Measurements from ENCODE around the gene BTK.

BTK gene

DNA sequence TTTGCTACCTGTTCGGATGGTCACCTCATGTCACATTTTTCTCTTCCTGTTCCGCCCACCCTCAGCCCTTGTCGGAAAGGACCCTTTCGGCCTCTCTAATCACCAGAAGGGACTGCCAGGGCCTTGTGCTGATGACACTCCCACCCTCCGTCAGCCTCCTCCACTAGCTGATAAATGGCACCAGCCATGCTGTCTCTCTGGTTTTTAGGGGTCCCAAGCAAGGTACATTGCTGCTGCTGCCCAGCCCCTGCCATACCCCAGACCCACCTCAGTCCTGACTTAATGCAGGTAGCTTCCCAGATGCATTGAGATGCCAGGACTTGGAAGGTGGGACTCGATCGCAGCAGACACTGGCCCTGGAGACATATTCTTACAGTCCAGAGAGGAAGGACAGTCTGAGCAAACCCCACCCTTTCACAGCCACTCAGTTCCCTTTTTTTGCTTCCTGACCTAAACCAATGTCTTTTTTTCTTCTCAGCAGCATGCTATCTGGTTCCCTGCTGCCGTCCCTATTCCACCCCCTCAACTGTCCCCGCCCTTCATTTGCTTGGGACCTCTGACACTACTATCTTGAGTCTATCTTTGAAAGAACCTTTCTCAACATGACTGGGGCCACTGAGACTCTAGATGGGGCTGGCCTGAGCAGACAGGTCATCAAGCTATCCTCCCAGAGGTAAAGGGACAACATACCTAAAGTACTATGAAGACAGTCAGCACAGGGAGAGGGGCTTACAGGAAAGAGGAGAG lies at the start of gene BTK:
TSS of gene BTK (minus strand) at position 397 of the 747 bp plus-strand sequence. CDS start 10,907 bp downstream, outside the sequence.
- DNase-seq = no peak

DNA sequence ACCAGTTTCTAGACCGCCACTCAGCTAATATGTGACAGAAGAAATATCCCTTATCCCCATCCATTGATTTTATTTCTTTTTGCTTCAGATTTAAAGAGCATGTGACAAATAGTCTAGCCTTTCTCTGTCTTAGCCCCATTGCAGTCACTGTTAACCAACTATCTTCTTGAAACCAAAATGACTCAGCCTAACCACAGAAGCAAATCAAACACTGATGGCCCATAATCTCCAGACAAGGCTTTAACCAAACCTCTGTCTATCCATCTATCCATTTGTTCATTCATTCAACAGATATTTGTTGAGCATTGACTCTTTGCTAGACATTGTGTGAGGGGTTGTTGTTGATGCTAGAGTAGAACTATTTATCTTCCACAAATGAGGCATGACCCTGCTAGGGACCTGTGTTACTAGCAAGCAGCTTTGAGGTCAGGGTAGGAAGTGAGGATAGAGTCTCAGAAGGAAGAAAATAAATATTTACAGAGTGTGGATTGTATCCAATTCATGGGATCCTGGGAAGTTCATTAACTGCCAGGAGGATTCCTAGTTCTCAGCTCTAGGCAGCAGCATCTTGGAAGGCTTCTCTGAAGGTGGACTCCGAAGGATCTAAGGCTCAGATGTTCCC lies 44.6 kb upstream of the BTK start:
- peak; percentile 17 for DNase-seq

DNA sequence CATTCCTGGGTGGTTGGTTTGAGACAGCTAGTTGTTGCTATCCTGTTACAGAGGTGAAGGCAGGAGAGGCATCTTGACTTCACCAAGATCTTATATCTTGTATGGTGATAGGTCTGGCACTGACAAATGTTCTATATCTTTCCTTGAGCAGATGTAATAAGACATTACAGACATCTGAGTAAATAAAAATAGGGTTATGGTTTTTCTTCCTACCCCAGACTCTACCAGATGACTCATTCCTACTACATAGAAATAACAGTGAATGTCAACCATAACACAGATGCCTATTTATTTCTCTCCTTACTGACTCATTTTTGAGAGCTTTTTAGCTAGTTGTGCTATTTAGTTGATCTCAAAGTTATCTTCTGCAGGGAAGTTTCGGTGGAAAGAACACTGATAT lies 43.9 kb upstream of the BTK start:
- peak; percentile 5 for DNase-seq

DNA sequence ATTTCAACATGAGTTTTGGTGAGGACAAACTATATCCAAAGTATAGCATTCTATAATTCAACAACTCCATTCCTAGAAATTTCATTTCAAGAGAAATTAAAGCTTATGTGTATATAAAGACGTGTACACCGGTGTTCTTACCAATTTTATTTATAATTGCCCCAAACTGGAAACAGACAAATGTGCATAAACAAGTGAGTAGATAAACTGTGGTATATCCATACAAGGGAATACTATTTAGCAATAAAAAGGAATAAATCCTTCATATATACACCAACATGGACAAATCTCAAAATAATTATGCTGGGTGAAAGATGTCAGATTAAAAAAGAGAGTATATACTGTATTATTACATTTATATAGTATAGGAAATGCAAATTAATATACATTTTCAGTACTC lies 42.0 kb upstream of the BTK start:
- DNase-seq = no peak

DNA sequence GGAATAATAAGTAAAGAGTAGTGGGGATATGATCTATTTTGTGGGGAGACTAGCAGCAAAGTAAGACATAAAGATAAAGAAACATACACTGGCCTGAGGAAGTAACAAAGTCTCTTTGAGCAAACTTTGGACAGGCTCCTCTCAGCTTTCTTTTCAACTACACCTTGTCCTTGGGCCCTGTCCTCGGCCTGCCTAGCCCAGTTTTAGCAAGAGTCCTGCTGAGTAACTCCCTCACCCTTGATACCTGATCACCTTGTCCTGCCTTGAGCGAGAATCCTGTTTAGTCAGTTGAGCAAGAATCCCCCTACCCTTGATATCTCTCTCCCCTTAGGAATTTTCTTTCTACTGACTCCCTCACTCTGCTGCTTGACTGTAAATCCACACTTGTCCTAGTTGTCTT lies 33.5 kb upstream of the BTK start:
- DNase-seq = no peak

DNA sequence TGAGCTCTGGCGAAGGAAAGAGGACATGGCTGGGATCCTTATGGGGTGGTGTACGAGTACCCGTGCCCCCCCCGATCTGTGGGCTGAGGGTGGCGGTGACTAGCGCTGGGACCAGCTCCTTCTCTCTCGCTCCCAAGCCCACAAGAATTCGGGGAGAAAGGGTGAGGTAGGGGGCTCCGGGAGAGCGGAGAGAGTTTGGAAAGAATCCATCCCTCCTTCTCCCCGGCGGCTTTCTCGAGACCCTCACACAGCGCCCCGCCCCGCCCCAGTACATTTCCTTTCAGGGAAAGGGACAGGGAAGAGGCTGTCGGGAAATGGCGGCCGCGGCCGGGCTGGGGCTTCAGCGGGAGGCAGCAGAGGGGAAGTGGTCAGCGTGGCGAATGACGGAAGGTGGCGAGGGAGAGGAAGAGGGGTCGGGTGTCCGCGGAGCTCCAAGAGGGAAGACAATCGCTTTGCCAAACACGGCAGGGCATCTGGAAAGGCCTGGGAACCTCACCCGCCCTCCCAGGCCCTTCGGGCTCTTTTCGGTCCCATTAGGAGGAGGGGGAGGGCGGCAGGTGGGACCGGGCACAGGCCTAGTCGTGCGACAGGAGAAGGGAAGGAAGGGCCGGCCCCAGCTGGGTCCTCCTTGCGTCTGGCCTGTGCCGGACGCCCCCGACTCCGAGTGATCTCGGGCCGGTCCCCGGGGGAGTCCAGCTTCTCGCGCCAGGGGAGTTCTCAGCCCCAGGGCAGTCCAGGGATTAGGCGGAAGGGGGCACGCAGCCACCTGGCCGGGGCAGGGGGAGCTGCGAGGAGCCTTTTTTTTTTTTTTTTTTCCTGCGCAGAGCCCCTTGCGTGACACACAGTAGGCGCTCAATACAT lies 32.2 kb upstream of the BTK start:
- no peak for DNase-seq

DNA sequence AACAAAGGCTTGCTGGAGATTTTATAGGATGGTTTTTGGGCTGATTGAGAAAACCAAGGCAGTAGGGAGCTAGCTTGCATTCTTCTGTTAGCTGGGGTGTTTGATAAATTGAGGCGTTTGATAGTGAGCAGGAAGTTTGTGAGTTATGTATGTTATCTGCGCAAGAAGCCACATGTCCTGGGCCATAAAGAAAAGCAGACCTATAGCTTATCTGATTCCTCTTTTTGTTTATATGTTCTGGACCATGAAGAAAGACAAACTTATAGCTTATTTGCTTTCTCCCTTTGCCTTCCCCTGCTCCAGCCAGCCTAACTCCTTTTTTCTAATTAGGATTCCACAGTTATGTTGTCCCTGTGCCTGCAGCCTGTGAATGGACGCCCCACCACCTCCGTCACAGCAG lies 31.2 kb upstream of the BTK start:
- DNase-seq = no peak

DNA sequence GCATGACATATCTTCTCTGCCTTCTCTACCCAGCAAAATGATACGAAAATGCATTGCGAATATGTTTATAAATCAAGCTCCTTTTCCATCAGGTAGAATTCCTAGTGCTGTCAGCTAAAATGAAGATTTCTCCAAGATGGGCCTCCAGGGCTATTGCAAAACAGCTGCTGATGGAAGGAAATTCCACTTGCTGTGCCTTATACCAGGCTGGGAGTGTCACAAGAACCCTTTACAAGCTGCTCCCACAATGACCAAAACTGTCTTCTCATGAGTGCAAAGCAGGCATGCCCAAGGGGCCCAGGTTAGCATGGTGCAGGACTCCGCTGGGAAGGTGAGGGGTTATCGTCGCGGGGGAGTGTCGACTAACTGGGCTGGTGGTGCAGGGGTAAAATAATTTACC lies 30.7 kb upstream of the BTK start:
- no peak for DNase-seq

DNA sequence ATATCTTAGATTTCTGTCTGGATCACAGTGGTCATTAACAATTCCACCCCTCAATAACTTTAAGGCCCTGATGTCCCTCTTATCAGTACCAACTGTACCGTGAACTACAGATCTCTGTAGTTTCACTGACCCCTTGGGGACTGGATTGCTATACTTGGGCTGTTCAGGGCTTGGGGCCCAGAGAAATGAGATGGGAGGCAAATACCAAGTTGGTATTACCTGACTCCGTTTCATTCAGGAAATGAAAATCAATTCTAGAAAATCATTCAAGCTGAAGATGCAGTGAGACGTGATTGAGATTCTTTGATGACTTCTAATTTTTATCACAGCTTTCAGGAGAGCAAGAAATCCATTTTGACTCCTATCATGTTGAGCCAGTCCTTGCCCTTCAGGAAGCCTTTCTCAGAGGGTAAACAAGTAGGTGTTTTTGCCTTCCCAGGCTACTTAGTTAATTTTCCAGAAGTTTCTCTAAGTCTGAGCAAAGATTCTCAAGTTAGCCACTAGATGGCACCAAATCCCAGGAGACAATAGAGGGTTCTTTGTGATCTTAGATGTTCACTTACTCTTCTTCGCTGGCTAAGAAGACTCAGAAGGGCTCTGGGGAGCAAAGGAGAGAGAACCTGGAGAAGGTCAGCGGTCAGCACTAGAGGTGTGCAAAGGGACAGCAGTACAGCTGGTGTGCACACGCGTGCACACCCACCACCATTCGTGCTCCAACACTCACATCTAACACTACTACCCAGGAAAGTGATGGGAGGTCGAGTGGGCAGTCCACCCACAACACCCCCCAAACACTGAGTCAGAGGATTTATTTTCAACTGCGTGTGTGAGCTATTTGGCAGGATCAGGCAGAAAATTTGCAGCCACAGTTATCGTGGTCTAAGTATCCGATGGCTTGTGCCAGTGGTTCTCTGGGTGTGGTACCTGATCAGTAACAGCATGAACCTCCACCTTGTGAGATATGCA lies 29.5 kb upstream of the BTK start:
- DNase-seq = peak; percentile 52

DNA sequence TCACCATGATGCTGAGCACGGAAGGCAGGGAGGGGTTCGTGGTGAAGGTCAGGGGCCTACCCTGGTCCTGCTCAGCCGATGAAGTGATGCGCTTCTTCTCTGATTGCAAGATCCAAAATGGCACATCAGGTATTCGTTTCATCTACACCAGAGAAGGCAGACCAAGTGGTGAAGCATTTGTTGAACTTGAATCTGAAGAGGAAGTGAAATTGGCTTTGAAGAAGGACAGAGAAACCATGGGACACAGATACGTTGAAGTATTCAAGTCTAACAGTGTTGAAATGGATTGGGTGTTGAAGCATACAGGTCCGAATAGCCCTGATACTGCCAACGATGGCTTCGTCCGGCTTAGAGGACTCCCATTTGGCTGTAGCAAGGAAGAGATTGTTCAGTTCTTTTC lies 26.0 kb upstream of the BTK start:
- no peak for DNase-seq

DNA sequence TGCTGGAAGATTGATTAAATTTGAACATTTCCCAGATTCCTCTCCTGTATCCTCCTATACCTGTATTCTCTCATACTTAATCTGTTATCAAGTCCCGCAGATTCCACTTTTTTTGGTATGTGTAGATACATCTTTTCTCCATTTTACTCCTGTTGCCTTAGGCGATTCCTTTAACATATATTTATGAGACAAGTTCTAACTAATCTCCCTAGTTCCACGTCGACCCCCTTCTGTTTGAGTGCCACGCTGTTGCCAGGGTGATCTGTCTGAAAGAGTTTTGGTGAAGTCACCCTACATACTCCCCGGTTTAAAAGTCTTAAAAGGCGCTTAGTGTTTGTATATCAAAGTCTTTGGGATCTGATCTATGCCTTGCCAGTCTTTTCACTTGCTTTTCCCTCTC lies 24.5 kb upstream of the BTK start:
- no peak for DNase-seq

DNA sequence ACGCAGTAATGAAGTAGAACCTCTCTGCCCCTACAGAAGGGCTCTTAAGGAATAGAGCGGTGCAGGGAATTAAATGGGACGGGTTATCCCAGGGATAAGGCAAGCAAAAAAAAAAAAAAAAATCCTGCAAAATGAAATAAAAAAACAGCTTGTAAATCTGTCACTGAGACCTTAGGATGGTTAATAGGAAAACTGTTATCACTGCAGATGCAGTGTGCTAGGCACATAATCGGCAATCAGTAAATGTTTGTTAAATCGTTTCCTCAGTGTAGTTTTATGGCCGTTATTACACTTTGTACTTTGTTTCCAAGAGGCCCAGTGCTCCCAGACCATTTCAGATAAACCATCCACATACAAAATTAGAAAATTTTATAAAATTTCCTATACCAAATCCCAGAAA lies 23.1 kb upstream of the BTK start:
- no peak for DNase-seq

DNA sequence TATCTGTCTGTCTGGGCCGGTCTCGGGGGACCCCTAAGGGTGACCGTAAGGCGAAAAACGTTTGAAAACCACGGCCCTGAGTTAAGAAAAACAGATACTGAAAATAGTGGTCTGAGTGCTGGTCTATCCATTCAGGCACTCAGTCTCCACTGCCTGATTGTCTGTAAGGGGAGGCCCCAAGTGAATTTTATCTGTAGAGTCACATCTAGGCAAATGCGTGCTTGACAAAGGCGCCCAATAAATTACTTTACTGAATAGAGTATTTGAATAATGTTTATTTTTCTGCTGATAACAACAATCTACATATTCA lies 22.5 kb upstream of the BTK start:
- DNase-seq = no peak

DNA sequence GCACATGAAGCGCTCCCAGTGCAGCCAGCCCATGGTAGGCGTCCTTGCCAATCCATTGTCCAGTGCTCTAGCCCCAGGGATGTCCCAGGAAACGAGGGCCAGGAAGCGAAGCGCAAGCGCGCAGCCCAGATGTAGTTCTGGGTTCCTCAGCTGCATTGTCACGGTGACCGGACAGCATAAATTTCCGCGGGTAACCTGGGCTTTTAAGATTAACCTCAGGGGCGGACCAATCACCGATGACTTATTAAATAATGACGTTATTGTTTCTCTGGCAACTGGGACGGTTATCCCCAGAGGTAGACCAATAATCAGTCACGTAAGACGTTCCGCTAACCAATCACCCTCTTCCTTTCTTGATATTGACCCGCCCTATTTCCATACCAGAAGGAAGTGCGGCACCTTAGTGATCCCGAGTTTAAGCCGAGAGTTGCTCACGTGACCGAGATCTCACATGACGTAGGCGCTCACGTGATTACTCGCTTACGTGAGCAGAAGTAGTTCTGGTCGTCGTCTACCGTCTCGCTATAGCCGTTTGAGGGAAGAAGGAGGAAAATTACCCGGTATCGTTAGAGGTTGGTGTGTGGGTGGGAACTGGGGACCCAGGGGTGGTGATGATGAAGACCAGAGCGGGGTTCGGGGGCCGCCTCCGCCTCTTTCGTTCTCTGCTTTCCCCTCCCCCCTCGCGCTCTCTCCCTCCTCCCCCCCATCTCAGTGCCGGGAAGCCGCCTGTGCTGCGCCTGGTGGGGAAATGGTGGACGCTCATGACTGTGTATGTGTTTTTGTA lies 21.9 kb upstream of the BTK start, which contains the start of the genes GLA and HNRNPH2:
TSS of gene GLA (minus strand) at position 178 of the 784 bp plus-strand sequence. CDS start at position 156, 22 bp downstream.
TSS of gene HNRNPH2 (plus strand) at position 475 of the 784 bp plus-strand sequence. CDS start 3,767 bp downstream, outside the sequence.
- DNase-seq = peak; percentile 91

DNA sequence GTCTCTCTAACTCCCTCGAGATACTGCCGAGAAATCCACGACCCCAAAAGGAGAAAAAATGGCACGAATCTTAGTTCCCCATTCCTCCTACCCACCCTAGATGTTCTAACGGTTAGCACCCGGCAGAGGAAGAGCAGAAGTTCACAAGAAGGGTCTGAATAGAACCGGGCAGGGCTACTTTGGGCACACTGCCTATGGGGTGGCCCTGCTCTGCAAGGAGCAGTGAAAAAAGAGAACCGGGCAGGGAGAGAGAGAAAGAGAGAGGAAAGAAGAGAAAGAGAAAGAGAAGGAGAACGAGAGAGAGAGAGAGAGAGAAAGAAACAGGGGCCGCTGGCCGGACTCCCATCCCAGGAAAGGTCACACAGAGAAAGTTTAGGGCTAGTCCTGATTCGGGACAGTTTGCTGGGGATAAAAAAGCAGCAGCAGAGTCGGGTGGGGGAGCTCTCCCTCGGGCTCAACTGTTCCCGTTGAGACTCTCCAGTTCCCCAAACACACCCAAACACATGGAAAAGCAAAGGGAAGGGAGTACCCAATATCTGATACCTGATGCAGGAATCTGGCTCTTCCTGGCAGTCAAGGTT lies 21.3 kb upstream of the BTK start:
- DNase-seq = no peak

DNA sequence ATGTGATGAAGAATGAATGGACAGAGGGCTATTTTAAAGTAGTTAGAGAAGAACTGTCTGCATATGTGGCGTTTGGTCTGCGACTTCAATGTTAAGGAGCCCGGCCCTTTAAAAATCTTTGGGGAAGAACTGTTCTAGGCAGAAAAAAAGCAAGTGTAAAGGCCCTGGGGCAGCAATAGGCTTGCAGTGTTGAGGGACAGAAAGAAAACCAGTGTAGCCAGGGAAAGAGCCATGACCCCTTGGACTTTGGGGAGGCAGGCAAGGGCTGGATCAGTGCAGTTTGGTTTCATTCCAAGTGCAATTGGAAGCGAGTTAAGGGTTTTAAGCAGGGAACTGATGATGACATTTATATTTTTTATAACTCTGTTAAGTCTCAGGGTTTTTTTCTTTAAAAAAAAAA lies 13.8 kb upstream of the BTK start:
- no peak for DNase-seq

DNA sequence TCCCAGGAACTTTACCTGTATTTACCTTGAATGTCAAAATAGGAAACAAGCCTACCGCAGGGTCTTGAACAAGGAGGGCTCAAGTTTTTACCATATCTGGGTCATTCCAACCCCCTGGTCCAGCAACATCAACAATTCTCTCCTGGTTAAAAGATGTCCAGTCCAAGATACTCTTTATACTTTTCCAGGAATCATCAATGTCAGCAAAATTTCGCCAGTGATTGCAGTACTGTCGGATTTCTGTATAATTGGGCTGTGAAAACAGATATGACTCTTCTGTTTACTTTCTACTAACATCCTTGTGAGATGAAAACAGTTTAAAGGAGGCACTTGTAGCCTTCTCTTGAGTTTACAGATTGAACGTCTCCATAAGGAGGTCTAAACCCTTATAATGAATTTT lies 12.7 kb upstream of the BTK start:
- DNase-seq = no peak

DNA sequence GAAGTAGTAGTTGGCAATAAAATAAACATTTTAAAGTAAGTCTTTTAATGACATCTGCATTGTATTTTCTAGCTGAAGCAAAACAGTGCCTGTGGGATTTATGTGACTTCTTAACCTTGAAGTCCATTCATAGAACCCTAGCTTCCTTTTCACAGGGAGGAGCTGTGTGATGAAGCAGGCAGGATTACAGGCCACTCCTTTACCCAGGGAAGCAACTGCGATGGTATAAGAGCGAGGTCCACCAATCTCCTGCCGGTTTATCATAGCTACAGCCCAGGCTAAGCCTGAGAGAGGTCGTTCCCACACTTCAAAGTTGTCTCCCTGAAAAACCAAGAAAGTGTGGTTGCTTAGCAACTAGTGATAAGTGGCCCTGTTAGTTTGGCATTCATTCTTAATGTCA lies 11.8 kb upstream of the BTK start:
- DNase-seq = no peak

DNA sequence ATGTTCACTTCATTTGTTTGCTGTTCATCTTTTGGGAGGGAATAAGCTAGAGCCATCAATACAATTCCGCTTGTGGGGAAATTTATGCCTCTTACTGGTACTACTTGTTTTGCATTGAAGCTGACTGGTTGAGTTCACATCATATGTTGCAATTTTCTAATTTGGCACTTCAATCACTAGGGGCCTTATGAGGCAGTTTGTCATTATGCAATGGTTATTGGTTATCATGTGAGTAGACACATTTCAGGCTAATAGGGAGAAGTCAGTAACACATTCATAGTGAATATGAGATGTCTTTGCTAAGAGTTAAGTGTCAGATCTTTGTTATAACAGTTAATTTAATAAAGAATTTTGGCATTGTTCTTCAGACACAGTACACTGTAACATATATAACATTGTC lies 9.8 kb upstream of the BTK start:
- DNase-seq = no peak

DNA sequence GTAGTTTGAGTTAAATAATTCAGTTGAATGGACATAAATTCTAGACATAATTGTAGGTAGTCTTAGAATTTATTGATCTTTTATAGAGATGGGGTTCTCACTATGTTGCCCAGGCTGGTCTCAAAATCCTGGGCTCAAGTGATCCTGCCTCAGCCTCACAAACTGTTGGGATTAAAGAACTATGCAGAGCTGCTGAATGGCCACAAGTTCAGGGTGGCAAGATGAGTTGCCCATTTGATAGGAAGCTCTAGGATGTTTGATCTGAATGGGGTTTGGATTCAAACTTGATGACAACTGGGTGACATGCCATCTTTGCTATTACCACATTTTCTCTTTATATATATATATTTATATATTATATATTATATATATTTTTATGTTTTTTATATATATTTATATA lies 8.4 kb upstream of the BTK start:
- DNase-seq = no peak

DNA sequence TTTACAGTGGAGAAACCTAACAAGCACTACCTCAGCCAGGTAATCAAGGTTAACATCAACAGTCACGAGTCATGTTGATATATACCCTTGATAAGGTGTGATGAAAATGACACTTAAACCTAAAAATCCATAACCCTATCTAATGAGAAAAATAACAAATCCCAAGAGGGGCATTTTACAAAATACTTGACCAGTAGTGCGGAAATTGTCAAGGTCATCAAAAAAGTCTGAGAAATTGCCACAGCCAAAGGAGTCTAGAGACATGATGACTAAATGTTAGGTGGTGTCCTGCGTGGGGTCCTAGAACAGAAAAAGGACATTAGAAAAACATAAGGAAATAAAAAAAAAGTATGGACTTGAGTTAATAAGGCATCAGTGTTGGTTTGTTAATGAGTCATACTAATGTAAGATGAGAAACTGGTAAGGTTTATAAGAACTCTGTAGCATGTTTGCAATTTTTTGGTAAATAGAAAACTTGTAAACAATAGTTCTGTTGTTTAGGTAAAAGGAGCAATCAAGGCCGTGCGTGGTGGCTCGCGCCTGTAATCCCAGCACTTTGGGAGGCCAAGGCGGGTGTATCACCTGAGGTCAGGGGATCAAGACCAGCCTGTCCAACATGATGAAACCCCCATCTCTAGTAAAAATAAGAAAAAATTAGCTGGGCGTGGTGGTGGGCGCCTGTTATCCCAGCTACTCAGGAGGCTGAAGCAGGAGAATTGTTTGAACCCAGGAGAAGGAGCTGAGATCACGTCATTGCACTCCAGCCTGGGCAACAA lies 7.7 kb upstream of the BTK start:
- DNase-seq = no peak
